SU-DHL-6 (cell line): ENCODE data around the gene DOCK9.

Source experiments
- CTCF ChIP-seq: fragments of 200-600 bp; sonication (generic); IDR thresholded peaks from one replicate; pipeline ENCODE4 v1.5.1; 2017; ENCODE audit warnings: antibody characterized with exemption, mild to moderate bottlenecking, low read length, moderate library complexity; ENCODE audit not compliant: insufficient read depth, poor library complexity, severe bottlenecking
- EZH2phosphoT487 ChIP-seq: fragments of 200-600 bp; sonication (generic), shearing (Covaris generic); conservative IDR thresholded peaks from 2 replicates; pipeline ENCODE4 v1.6.1; 2018; ENCODE audit warnings: mild to moderate bottlenecking, antibody characterized with exemption, low read length, moderate library complexity, mixed read lengths

GRCh38 chr13:98957731-98958442, 20.0 kb downstream of the DOCK9 start:
- TF ChIP-seq CTCF, result no peak
- no peak for TF ChIP-seq EZH2phosphoT487
